ENCODE results near the gene YWHAG. TPM values are rescaled to one million over a fixed set of nuclear protein-coding genes. Genes with fewer than 3 reads are reported as not detected.
A peak's percentile ranks its signal among the peaks of the same experiment; 100 is the strongest.

The YWHAG gene
- total RNA-seq, 1 experiment from 2014 or later = 192 TPM

DNA sequence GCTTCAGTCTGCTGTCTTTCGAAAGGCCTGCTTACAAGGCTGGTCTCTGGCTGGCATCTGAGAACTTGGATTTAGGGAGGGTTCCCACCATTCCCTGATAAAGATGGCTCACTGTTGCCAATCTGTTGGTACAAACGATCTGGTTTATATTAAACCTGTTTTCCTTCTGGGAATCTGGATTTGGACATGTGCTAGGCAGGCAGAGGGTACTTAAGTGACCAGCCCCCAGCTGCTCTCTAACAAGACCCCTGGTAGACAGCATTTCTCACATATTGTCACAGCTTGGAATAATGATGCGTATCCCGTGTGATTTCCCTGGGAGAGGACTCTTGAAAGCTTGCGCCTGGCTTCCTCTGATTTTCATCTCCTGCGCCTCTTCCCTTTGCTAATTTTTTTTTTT, 21.6 kb downstream of the YWHAG start:
- no peaks in the 10 kb centered on the region for H3K9me3 Mint-ChIP-seq
- H3K27ac Mint-ChIP-seq = peak overlapping the region; percentile 91
- peaks cover 48% of the 10 kb centered on the region for H3K36me3 Mint-ChIP-seq
- ChIA-PET CTCF (interaction anchor here (1.5 kb wide), 1 partner anchor 23 kb away, joined by 4 read pairs; no protein-coding TSS in a partner anchor), POLR2A (no interaction called here)
- TF ChIP-seq, protein P1, sequence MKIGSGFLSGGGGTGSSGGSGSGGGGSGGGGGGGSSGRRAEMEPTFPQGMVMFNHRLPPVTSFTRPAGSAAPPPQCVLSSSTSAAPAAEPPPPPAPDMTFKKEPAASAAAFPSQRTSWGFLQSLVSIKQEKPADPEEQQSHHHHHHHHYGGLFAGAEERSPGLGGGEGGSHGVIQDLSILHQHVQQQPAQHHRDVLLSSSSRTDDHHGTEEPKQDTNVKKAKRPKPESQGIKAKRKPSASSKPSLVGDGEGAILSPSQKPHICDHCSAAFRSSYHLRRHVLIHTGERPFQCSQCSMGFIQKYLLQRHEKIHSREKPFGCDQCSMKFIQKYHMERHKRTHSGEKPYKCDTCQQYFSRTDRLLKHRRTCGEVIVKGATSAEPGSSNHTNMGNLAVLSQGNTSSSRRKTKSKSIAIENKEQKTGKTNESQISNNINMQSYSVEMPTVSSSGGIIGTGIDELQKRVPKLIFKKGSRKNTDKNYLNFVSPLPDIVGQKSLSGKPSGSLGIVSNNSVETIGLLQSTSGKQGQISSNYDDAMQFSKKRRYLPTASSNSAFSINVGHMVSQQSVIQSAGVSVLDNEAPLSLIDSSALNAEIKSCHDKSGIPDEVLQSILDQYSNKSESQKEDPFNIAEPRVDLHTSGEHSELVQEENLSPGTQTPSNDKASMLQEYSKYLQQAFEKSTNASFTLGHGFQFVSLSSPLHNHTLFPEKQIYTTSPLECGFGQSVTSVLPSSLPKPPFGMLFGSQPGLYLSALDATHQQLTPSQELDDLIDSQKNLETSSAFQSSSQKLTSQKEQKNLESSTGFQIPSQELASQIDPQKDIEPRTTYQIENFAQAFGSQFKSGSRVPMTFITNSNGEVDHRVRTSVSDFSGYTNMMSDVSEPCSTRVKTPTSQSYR (CRISPR knock-in tag; IDR thresholded peaks at IDR 0.05) = no peak
- no peak for TF ChIP-seq ATF1 (CRISPR knock-in tag; IDR thresholded peaks at IDR 0.05)
- TF ChIP-seq ETV6 (CRISPR knock-in tag; IDR thresholded peaks at IDR 0.05) = no peak
- TF ChIP-seq, protein P2, sequence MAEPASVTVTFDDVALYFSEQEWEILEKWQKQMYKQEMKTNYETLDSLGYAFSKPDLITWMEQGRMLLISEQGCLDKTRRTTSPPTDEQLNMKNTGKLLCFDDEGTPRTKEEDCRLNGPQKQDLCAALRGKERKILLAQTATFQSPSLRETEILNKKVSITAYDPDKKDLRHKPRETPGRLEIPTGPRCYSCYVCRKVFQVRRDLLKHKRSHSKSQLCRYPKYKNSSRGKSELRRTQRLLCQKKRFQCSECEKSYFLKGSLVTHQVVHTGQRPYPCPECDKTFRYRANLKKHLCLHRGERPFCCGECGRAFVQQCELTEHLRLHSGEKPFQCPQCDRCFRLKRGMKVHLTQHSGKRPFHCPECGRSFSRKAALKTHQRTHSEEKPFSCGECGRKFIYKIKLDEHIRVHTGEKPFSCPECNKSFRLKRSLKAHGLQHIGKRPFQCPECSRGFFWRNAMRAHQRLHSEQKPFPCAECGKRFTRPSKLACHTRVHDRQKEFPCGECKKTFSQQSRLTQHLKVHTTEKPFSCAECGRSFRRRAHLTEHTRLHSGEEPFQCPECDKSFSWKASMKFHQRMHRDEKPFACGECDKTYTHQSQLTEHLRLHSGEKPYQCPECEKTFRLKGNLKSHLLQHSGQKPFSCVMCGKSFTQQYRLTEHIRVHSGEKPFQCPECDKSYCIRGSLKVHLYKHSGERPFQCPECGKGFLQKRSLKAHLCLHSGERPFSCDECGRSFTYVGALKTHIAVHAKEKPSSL (CRISPR knock-in tag; conservative IDR thresholded peaks at IDR 0.05) = no peak
- no peak for TF ChIP-seq CBFB (CRISPR knock-in tag; IDR thresholded peaks at IDR 0.05; ENCODE audit: low read depth)
- TF ChIP-seq, protein P3, sequence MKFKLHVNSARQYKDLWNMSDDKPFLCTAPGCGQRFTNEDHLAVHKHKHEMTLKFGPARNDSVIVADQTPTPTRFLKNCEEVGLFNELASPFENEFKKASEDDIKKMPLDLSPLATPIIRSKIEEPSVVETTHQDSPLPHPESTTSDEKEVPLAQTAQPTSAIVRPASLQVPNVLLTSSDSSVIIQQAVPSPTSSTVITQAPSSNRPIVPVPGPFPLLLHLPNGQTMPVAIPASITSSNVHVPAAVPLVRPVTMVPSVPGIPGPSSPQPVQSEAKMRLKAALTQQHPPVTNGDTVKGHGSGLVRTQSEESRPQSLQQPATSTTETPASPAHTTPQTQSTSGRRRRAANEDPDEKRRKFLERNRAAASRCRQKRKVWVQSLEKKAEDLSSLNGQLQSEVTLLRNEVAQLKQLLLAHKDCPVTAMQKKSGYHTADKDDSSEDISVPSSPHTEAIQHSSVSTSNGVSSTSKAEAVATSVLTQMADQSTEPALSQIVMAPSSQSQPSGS (CRISPR knock-in tag; IDR thresholded peaks at IDR 0.05; ENCODE audit: borderline replicate concordance, low read depth) = no peak
- no peak for TF ChIP-seq PRRX2 (CRISPR knock-in tag; IDR thresholded peaks at IDR 0.05)
- TF ChIP-seq, protein P4, sequence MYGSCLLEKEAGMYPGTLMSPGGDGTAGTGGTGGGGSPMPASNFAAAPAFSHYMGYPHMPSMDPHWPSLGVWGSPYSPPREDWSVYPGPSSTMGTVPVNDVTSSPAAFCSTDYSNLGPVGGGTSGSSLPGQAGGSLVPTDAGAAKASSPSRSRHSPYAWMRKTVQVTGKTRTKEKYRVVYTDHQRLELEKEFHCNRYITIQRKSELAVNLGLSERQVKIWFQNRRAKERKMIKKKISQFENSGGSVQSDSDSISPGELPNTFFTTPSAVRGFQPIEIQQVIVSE (CRISPR knock-in tag; IDR thresholded peaks at IDR 0.05; ENCODE audit: borderline replicate concordance) = no peak
- no peak for TF ChIP-seq NR2C2 (CRISPR knock-in tag; IDR thresholded peaks at IDR 0.05)
- TF ChIP-seq MYBL2 (CRISPR knock-in tag; IDR thresholded peaks at IDR 0.05) = no peak
- TF ChIP-seq ZNF416 (CRISPR knock-in tag; IDR thresholded peaks at IDR 0.05) = no peak
- no peak for TF ChIP-seq EMX1 (CRISPR knock-in tag; IDR thresholded peaks at IDR 0.05)
- TF ChIP-seq, protein P5, sequence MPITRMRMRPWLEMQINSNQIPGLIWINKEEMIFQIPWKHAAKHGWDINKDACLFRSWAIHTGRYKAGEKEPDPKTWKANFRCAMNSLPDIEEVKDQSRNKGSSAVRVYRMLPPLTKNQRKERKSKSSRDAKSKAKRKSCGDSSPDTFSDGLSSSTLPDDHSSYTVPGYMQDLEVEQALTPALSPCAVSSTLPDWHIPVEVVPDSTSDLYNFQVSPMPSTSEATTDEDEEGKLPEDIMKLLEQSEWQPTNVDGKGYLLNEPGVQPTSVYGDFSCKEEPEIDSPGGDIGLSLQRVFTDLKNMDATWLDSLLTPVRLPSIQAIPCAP (CRISPR knock-in tag; IDR thresholded peaks at IDR 0.05) = no peak
- TF ChIP-seq FOXJ3 (CRISPR knock-in tag; IDR thresholded peaks at IDR 0.05; ENCODE audit: borderline replicate concordance) = no peak
- TF ChIP-seq ESRRA (CRISPR knock-in tag; IDR thresholded peaks at IDR 0.05; ENCODE audit: borderline replicate concordance) = no peak
- TF ChIP-seq SMAD3 (CRISPR knock-in tag; IDR thresholded peaks at IDR 0.05; ENCODE audit: borderline replicate concordance) = no peak
- TF ChIP-seq, protein P6, sequence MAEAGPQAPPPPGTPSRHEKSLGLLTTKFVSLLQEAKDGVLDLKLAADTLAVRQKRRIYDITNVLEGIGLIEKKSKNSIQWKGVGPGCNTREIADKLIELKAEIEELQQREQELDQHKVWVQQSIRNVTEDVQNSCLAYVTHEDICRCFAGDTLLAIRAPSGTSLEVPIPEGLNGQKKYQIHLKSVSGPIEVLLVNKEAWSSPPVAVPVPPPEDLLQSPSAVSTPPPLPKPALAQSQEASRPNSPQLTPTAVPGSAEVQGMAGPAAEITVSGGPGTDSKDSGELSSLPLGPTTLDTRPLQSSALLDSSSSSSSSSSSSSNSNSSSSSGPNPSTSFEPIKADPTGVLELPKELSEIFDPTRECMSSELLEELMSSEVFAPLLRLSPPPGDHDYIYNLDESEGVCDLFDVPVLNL (CRISPR knock-in tag; IDR thresholded peaks at IDR 0.05; ENCODE audit: borderline replicate concordance, low read depth) = no peak
- no peak for TF ChIP-seq SOX15 (CRISPR knock-in tag; IDR thresholded peaks at IDR 0.05)
- H3K4me3 Mint-ChIP-seq = no peak overlapping the region
- no peaks in the 10 kb centered on the region for H3K27me3 Mint-ChIP-seq (ENCODE audit: low read depth)
- DNase-seq (ENCODE audit: low spot score) = no peak
- no peak for ATAC-seq
- H3K4me1 Mint-ChIP-seq = peaks cover 46% of the 10 kb centered on the region
